Stimulated activated CD4-positive, alpha-beta T cell treated with anti-CD3 and anti-CD28 coated beads, Interleukin-4, amount 100 ng/mL, for 1 hour (primary cell): ENCODE results near the gene NBEAL1.
"Not testable (repeated sequence)": the region's sequence is repeated elsewhere in the genome, so short reads cannot be mapped to it uniquely, and the experiment has no call there.

Experiments used
- DNase-seq: peaks from one replicate; pipeline ENCODE4 v3.0.0-alpha.2; 2020

Gene NBEAL1

DNA sequence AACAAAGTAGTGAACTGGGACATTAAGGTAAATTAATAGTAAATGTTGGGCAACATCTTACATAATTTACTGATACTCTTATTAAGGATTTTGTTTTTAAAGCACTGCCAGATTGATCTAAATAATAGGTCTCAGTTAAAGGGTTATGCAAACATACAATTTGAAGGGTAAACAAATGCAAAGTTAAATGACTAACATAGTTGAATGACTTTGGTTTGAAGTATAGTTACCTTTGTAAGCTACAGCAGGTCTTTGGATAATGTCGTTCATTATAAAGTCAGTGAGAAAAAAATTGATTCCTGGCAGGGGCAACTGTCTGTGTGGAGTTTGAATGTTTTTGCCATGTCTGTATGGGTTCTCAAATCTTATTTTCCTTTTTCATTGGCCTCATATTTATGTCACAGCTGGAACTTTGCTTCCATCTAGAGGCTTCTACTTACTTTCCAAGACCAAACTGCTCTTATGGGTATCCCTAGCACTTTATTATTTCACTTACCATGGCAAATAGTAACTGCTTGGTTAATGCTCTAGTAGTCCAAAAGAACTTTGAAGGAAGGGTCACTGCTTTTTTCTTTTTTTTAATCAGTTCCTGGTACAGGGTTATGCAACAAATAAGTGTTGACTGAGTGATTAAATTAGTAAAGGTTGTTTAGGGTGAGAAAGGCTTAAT lies 107.8 kb downstream of the NBEAL1 start:
- no peak for DNase-seq

DNA sequence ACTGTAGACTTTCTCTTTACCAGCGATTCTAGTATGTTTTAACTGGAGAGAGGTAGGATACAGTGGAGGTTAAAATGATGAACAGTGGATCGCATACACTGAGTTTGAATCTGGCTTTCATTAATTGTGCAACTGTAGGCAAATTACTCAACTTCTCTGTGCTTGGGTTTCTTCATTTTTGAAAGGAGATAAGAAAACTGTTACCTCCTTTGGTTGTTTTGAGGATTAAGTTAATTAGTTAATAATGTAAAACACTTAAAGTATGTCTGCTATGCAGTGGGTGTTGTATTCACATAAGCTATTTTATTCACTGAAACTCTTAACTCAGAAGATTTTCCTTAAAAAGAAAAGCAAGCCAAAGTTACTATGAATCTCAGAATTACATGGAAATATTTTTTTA lies 112.3 kb downstream of the NBEAL1 start:
- no peak for DNase-seq

DNA sequence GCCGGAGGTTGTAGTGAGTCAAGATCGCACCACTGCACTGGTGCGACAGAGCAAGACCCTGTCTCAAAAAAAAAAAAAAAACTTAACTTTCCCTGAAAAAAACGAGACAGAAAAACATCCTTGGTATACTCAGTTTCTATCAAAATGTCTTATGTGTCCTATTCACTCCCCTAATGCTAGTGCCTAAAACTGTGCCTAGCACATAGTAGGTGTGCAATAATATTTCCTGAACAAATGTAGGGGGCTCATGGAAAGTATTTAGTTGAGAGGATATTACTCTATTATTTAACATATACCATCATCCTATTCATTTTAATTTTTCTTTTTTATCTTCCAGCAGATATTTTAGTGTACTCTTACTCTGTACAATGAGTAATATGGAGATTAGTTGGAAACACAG lies 120.4 kb downstream of the NBEAL1 start:
- DNase-seq = no peak

DNA sequence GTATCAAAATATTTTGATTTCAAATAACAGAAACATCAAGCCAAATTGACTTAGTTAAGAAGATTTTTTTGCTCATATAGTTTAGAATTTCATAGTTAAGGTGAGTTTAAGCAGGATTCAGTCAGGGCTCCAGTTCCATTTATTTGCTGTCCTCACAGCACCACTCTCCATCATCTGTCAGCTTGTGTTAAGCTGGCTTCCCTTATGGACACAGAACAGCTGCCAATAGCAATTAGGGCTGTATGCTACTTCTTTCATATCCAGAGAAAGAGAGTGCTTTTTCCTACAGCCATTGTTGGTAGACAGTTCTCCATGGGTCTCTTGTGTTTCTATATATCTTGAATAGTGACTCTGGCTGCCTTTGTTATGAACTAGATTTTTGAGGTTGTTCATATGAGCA lies 128.7 kb downstream of the NBEAL1 start:
- DNase-seq = no peak

DNA sequence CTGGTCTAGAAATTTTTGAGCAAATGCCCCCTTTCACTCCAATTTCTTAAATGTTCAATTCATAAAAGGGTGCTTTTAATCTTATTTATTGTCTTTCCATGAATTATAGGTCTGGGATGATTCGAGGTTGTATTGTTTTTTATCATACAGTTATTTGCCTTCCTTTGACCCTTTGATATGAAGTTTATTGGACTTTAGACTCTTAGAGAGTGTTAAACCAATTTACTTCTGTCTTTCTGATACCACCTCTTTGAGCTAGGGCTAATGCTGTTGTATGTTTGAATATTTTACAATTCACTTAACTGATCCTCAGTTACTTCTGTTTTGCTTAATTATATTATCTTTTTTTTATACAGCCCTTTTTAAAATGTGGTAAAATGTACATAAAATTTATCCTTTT lies 134.5 kb downstream of the NBEAL1 start:
- no peak for DNase-seq

DNA sequence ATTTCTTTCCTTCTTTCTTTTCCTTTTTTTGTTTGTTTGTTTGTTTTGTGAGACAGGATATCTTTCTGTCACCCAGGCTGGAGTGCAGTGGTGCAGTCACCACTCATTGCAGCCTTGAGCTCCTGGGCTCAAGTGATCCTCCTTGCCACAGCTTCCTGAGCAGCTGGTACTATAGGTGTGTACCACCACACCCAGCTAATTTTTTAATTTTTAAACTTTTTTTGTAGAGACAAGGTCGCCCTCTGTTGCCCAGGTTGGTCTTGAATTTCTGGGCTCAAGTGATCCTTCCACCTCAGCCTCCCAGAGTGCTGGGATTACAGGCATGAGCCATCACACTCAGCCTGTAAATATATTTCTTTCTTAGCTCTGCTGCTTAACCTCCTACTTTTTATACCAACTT lies 140.7 kb downstream of the NBEAL1 start:
- no peak for DNase-seq

DNA sequence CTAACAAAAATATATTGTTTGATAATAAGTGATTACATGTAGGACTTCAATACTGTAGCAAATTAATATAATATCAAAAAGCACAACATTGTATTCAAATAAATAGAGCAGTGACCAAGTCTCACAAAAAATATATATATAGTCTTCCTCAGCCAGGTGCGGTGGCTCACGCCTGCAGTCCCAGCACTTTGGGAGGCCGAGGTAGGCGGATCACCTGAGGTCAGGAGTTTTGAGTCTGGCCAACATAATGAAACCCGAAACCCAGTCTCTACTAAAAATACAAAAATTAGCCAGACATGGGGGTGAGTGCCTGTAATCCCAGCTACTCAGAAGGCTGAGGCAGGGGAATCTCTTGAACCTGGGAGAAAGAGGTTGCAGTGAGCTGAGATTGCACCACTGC lies 148.0 kb downstream of the NBEAL1 start:
- DNase-seq = not testable (repeated sequence)

DNA sequence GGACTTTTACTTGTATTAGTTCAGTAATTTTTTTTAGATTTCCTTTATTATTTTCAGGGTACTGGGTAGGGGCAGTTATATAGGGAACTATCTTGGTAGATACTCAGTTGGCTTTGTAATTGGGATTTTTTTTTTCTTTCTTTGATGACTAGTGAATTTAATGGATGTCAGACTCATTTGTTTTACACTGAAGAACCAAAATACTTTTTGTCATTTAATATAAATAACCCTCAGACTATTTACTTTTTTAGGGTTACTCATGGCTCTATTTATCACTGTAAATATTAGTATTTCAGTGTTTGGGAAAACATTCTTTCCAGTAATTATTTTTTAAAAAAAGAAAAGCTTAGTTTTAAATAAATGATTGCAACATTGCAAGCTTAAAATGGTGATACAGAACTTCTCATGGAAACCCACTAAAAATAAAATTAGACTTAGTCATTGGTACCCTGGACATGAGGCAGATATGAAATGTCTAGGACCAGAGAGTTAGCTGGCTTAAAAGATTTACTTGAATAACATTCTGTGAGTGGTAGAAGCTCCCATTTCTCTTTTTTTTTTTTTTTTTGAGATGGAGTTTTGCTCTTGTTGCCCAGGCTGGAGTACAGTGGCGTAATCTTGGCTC lies 149.7 kb downstream of the NBEAL1 start:
- no peak for DNase-seq

DNA sequence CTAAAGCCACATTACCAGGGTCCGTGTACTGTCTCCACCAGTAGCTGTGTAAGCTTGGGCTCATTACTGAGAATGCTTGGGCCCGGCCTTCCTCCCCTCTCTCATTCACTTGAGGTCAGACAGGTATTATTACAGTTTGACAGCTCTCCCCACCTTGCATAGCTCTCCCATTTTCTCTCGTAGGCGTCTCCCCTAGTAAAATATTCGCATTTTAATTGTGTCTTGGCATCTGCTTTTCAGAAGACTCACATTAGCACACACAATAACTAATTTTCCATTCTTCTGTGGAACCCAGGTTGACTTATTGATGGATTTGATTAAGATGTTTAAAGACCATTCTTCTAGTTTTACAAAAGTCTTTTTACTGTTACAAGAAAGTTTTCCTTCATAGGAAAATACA lies 153.1 kb downstream of the NBEAL1 start:
- DNase-seq = no peak

DNA sequence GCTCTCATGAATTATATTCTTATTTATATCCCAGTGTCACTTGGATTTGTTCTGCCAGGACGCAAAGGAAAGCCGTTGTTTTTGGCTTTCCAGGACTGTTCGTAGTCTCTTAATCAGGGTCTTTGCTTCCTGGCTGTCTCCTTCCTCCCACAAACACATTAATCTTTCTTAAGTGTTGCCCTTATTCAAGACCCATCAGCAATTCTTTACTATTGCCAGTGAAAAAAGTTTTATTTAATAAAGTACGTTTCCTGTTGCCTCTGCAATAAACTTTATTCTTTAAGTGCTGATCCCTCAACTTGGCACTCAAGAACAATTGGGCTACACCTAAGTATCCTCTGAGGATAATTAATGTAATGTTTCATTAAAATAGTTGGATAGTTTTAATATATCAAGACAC lies 155.8 kb downstream of the NBEAL1 start:
- no peak for DNase-seq

DNA sequence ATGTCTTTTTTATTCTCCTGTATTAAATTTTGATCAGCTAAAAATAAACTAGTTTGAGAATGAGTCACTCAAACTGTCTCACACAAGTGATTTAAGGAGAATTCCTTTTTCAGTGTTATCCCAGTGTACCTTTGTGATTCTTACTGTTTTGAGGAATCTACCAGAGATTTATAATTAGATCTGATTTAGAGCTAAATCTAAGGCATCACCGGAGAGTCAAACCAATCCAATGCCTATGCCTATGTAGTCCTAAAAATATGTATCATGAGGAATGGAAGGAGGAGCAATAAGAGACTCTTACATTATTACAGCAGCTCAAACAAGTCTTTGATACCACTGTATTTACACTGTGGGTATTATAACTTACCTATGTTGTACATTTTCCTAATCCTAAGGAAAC lies 160.7 kb downstream of the NBEAL1 start:
- no peak for DNase-seq

DNA sequence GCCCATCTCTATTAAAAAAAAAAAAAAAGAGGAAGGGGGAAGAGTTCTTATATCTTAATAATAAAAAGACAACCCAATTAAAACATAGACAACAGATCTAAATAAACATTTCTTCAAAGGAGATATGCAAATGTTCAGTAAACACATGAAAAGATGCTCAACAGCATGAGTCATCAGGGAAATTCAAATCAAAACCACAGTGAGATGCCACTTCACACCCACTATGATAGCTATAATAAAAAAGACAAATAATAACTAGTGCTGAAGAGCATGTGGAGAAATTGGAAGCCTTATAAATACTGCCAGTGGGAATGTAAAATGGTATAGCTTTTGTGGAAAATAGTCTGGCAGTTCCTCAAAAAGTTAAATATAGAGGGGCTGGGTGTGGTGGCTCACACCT lies 162.7 kb downstream of the NBEAL1 start:
- DNase-seq = no peak

DNA sequence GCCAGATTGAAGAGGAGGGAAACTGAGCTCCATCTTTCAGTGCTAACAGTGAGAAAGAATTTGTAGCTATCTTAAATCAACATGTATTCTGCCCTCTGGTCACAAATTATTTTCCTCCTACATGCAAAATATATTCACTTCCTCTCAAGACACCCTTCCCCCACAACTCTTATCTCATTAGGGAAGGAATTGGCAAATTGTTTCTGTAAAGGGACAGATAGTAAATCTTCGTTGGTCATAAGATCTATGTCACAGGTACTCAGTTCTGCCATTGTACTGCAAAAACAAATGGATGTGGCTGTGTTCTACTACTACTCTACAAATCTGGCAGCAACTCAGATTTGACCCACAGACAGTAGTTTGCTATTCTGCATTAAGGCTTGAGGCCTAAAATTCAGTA lies 171.2 kb downstream of the NBEAL1 start:
- DNase-seq = no peak

DNA sequence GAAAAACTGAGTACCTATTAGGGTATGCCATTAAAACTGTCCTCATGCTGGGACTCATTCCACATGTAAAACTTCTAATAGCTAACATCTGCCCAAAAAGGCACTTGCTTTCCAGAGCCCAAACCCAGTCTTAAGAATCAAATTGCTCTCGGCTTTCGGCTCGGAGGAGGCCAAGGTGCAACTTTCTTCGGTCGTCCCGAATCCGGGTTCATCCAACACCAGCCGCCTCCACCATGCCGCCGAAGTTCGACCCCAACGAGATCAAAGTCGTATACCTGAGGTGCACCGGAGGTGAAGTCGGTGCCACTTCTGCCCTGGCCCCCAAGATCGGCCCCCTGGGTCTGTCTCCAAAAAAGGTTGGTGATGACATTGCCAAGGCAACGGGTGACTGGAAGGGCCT lies 175.9 kb downstream of the NBEAL1 start:
- not testable (repeated sequence) for DNase-seq

DNA sequence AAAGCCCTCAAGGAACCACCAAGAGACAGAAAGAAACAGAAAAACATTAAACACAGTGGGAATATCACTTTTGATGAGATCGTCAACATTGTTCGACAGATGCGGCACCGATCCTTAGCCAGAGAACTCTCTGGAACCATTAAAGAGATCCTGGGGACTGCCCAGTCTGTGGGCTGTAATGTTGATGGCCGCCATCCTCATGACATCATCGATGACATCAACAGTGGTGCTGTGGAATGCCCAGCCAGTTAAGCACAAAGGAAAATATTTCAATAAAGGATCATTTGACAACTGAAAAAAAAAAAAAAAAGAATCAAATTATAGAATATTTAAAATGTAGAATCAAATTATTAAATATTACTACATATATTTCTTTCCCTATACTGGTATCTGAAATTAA lies 176.4 kb downstream of the NBEAL1 start:
- DNase-seq = not testable (repeated sequence)

DNA sequence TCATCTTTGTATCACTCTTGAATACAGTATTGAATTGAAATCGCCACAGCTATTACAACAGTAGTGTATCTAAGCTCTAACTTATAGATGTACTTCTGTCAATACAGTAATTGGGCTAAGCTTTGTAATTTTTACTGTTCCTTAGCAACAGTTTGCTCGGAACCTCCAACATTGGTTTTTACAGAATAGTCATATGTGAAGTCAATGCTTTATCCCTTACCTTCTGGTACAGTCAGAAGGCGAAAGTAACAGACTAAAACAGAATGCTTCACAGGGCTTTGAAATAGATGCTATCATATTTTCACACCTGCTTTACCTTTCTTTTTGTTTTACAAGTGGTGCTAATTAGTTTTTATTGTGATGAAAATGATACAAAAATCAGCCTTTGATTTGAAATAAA lies 177.3 kb downstream of the NBEAL1 start:
- DNase-seq = no peak

DNA sequence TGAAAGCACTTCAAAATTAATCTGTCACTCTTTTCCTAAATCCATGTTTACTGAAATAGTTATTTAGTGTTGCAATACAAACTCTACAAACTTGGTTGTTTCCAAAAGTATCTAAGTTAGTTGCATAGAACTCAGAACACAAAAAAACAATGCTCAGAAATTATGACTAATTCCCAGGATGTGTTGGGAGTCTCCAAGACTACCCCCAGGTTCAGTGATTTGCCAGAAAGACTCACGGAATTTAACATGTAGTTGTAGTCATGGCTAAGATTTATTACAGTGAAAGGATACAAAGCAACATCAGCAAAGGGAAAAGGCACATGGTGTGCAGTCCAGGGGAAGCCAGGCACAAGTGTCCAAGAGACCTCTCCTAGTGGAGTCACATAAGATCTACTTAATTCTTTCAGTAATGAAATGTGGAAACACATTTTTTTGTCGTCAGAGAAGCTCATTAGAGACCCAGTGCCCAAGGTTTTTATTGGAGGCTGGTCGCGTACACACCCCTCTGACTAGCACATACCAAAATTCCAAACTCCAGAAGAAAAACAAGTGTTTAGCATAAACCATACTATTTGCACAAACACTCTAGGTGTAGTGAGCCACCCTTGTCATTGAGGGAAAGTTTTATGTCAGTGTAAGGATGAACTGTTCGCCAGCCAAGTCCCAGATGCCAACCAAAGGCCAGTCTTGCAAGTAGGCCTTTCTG lies 180.8 kb downstream of the NBEAL1 start:
- no peak for DNase-seq

DNA sequence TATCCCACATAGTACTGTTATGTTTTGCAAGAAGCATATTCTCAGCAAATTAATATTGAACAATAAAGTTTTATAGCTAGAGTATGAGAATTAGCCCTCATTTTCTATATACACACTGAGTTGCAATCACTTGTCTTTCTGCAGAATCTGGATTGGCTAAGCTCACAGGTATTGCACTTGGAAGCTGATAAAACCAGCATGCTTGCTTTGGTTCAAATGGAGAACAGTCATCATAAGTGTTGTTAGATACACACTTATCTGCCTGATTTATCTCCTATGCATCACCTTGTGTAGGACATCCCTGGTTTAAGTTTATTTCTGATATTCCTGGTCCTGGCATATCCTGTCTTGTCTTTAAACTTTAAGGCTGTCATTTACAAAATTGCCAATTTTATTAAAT lies 186.2 kb downstream of the NBEAL1 start:
- DNase-seq = no peak

DNA sequence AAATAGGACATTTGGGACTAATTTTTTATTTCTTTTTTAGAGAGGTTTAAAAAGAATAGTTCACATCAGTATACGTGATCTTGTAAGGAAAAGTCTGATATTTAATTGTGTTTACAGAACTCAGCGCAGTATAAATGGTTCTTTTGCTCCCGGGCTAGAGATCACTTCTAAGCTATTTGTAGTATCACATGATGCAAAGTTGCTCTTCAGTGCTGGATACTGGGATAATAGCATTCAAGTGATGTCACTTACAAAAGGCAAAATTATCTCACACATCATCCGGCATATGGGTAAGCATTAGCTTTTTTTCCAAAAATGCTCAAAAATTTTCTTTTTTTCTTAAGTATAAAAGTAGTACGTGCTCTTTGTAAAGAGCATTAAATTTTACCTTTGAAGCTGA lies 186.8 kb downstream of the NBEAL1 start:
- DNase-seq = no peak

DNA sequence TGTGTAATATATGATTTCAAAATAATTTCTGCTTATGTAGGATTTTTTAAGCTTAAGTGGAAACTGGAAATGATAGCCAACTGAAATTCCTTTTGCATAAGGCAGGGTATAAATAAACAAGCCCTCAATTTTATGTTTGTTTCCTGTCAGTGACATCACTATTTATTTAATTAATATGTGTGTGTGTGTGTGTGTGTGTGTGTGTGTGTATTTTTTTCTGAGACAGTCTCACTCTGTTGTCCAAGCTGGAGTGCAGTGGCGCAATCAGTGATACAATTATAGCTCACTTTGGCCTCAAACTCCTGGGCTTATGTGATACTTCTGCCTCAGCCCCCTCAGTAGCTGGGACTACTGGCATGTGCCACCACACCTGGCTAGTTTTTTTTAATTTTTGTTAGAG lies 194.9 kb downstream of the NBEAL1 start:
- DNase-seq = no peak

DNA sequence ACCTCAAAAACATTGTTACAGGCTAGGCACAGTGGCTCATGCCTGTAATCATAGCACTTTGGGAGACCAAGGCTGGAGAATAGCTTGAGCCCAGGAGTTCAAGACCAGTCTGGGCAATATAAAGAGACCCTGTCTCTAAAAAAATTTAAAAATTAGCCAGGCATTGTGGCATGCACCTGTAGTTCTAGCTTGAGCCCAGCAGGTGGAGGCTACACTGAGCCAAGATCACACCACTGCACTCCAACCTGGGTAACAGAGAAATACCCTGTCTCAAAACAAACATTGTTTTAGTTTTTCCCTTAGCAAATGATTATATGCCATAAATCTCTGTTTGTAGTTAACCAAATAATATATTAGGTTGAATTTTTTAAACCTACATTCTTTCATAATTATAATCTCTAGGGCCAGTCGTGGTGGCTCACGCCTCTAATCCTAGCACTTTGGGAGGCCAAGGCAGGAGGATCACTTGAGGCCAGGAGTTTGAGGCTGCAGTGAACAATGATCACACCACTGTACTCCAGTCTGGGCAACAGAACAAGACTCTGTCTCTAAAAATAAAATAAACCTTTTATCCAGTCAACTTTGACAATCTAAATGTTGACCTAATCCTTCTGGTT lies 210.9 kb downstream of the NBEAL1 start:
- peak; percentile 33 for DNase-seq

DNA sequence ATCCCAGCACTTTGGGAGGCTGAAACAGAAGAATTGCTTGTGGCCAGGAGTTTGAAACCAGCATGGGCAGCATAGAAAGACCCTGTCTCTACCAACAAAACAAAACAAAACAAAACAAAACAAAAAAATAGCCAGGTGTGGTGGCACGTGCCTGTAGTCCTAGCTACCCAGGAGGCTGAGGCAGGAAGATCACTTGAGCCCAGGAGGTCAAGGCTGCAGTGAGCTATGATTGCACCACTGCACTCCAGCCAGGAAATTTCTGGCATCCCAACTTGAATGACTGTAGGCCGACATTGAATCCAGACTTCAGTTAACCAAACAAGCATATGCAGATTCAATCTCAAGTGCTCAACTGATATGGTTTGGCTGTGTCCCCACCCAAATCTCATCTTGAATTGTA lies 215.0 kb downstream of the NBEAL1 start:
- DNase-seq = not testable (repeated sequence)

DNA sequence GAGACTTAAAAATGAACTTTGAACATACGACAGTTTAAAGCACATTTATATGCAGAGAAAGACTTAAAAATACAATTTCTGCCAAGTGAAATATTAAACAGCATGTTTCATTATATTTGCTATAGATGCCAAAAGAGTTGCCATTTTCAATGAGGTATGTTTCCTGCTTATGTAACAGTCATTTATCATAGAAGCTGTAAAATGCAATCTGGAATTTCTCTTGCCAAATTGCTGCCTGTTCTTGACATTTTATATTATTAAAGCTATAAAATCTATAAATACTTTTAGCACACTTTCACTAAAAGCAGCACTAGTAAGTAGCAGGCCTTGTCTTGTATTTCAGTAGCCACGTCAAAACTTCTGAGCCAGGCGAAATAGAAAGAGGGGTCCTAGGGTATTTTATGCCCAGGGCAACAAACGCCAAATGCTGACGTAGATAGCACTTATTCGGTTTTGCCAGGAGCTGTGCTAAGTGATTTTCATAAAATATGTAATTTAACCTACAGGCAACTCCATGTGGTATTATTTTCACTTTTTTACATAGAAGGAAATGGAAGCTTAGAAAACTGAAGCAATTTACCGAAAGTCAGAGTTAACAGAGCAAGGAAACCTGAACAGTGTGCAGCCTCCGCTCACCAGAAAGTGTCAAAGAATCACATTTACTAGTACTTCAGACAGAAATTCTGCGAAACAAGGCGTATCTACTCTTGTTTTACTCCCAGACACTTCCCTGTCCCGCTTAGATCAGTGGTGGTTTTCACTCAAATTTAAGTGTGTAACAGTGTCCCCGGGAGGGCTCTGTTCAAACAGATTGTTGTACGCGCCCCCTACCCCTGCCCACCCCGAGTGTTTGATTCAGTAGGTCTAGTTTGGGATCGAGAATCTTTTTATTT lies 222.9 kb downstream of the NBEAL1 start:
- no peak for DNase-seq
